Esophagus muscularis mucosa (tissue), 4 donors: ENCODE results near the gene SPTY2D1. TPM values are rescaled to one million over a fixed set of nuclear protein-coding genes. Genes with fewer than 3 reads are reported as not detected.
"Not testable (repeated sequence)": the region's sequence is repeated elsewhere in the genome, so short reads cannot be mapped to it uniquely, and the experiment has no call there.

ENCODE experiments used
- DNase-seq: peaks from one replicate; pipeline ENCODE4 v3.0.0-alpha.2; 2017; ENCODE audit errors: extremely low spot score
- H3K27ac ChIP-seq, 4 donors: fragments of 200-600 bp; sonication (generic); replicated peaks in 1 of 4; 1 replicate in 3 of 4; 2 replicates in 1 of 4; pipeline ENCODE4 v1.5.1; 2016 to 2019; ENCODE audit warnings: mild to moderate bottlenecking in 1 of 4
- H3K27me3 ChIP-seq, 4 donors: fragments of 200-600 bp; sonication (generic); one replicate each; pipeline versions ENCODE4 v1.5.1 to v1.6.0; 2016 to 2019
- H3K36me3 ChIP-seq, 4 donors: fragments of 200-600 bp; sonication (generic); one replicate each; pipeline ENCODE4 v1.5.1; 2016 to 2019
- H3K4me1 ChIP-seq, 4 donors: fragments of 200-600 bp; sonication (generic); one replicate each; pipeline ENCODE4 v1.5.1; 2016 to 2019
- H3K4me3 ChIP-seq, 4 donors: fragments of 200-600 bp; sonication (generic); 1 replicate in 2 of 4; 2 replicates in 2 of 4; pipeline ENCODE4 v1.5.1; 2016 to 2019; ENCODE audit warnings: mild to moderate bottlenecking in 4 of 4, moderate library complexity in 1 of 4
- H3K9me3 ChIP-seq, 4 donors: fragments of 200-600 bp; sonication (generic); 1 replicate in 3 of 4; 2 replicates in 1 of 4; pipeline ENCODE4 v1.5.1; 2016 to 2019
- EP300 ChIP-seq: sonication (generic); formaldehyde crosslinking; IDR thresholded peaks from one replicate; pipeline ENCODE4 v1.6.1; 2017; ENCODE audit warnings: antibody characterized with exemption
- POLR2A ChIP-seq: fragments of 450-650 bp; IDR thresholded peaks from one replicate; pipeline ENCODE4 v1.6.1; 2017; ENCODE audit warnings: antibody characterized with exemption, moderate library complexity, mild to moderate bottlenecking, low read depth
- POLR2AphosphoS5 ChIP-seq, 2 donors: sonication (generic); formaldehyde crosslinking; IDR thresholded peaks; one replicate each; pipeline ENCODE4 v1.6.1; 2017; ENCODE audit warnings: antibody characterized with exemption in 2 of 2
- WGBS: methylation state at CpG from one replicate; pipeline ENCODE4 v1.1.5; 2018; 5-methylcytosine and 5-hydroxymethylcytosine counted together
- intact Hi-C: fragments of 100-400 bp; cut with DNase I; formaldehyde crosslinking; loops from one replicate; pipeline ENCODE4 v1.15.1; 2023
- total RNA-seq, 4 donors: library from RNA; depleted of rRNA; stranded (reverse); fragments of >200 nt; gene quantifications; one replicate each; pipeline versions ENCODE4 v1.1.0 to v1.2.1, GENCODE V29; 2016
- TF ChIP-seq, protein P1 (sequence below), 3 experiments: fragments of 200-600 bp in 2 of 3; fragments of 450-650 bp in 1 of 3; sonication (generic) in 2 of 3; IDR thresholded peaks; one replicate each; pipeline ENCODE4 v1.5.1; 2017 to 2019; ENCODE audit warnings: antibody characterized with exemption in 3 of 3, mild to moderate bottlenecking in 2 of 3, moderate library complexity in 1 of 3

The SPTY2D1 gene
- total RNA-seq, 4 donors from 2014 or later = 9.6 to 32.1 (median 18.1) TPM

- Histone ChIP-seq H3K4me3 (no peak overlapping the region), H3K4me1 (no peaks in the 10 kb centered on the region), H3K9me3 (no peaks in the 10 kb centered on the region), H3K27ac (no peak overlapping the region), H3K27me3 (no peaks in the 10 kb centered on the region), H3K36me3 (no peaks in the 10 kb centered on the region)
- 74% methylated on average over 19 of the region's 19 CpGs for WGBS
- DNase-seq = no peak
- intact Hi-C loops = no loop called here
- no peak for TF ChIP-seq POLR2A
- TF ChIP-seq POLR2AphosphoS5 (IDR thresholded peaks at IDR 0.05) = no peak
- TF ChIP-seq, protein P1, sequence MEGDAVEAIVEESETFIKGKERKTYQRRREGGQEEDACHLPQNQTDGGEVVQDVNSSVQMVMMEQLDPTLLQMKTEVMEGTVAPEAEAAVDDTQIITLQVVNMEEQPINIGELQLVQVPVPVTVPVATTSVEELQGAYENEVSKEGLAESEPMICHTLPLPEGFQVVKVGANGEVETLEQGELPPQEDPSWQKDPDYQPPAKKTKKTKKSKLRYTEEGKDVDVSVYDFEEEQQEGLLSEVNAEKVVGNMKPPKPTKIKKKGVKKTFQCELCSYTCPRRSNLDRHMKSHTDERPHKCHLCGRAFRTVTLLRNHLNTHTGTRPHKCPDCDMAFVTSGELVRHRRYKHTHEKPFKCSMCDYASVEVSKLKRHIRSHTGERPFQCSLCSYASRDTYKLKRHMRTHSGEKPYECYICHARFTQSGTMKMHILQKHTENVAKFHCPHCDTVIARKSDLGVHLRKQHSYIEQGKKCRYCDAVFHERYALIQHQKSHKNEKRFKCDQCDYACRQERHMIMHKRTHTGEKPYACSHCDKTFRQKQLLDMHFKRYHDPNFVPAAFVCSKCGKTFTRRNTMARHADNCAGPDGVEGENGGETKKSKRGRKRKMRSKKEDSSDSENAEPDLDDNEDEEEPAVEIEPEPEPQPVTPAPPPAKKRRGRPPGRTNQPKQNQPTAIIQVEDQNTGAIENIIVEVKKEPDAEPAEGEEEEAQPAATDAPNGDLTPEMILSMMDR (IDR thresholded peaks at IDR 0.05) = peak; percentile 41 to 59 (median 50)
- no peak for TF ChIP-seq EP300
These were observed 16.9 kb upstream of the SPTY2D1 start for GRCh38 chr11:18650859-18651557.

DNA sequence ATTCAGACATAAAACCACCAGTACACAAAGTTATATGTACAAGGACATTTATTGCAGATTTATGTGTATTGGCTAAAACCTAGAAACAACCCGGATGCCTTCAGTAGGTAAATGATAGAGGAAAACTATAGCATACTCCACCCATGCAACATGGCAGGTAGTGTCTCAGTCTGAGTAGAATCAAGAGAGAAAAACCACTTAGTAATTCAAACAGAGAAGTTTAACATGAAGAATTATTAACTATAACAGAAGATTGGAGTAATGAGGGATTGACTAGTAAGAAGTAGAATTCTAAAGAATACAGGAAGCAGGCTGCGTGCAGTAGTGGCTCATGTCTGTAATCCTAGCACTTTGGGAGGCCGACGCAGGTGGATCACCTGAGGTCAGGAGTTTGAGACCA, 16.2 kb upstream of the SPTY2D1 start:
- Histone ChIP-seq H3K4me3 (no peak overlapping the region), H3K27me3 (no peaks in the 10 kb centered on the region), H3K27ac (no peak overlapping the region), H3K9me3 (no peaks in the 10 kb centered on the region), H3K4me1 (no peaks in the 10 kb centered on the region), H3K36me3 (no peaks in the 10 kb centered on the region)
- no peak for TF ChIP-seq POLR2AphosphoS5 (IDR thresholded peaks at IDR 0.05)
- no peak for TF ChIP-seq EP300
- WGBS = 94% methylated on average over 4 of the region's 4 CpGs
- no peak for DNase-seq
- intact Hi-C loops = no loop called here

DNA sequence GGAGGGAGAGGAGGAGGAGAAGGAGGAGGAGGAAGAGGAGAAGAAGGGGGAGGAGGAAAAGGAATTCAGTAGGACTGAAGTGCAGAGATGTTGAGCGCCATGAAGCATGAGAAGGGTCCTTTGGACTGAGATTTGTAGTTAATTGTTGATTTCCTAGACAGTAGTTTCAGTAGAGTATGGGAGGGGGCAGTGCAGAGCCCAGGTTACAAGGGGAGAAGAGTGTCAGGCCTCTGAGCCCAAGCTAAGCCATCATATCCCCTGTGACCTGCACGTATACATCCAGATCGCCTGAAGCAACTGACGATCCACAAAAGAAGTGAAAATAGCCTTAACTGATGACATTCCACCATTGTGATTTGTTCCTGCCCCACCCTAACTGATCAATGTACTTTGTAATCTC, 8.9 kb upstream of the SPTY2D1 start:
- H3K27ac ChIP-seq, H3K4me3 ChIP-seq, H3K27me3 ChIP-seq, H3K9me3 ChIP-seq, H3K36me3 ChIP-seq, H3K4me1 ChIP-seq, intact Hi-C loops, DNase-seq: not testable (repeated sequence)
- 75% methylated on average over 4 of the region's 4 CpGs for WGBS

DNA sequence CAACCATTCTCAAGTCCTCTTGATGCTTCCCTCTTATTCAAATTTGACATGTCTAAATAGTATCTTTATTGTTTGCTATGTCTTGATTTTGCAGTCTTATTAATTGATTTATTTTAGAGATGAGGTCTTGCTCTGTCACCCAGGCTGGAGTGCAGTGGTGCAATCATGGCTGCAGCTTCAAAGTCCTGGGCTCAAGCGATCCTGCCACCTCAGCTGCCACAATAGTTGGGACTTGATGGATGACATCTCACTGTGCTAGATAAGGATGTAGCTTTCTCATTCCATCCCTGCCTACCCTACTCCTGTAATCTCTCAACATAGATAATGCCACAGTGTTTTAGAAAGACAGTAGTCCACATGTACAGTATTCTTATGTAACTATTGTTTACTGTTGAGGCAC, 7.5 kb upstream of the SPTY2D1 start:
- intact Hi-C loops = no loop called here
- Histone ChIP-seq H3K9me3 (no peaks in the 10 kb centered on the region), H3K27ac (no peak overlapping the region), H3K4me1 (no peaks in the 10 kb centered on the region), H3K4me3 (no peak overlapping the region), H3K36me3 (no peaks in the 10 kb centered on the region), H3K27me3 (no peaks in the 10 kb centered on the region)
- TF ChIP-seq, protein P1 (IDR thresholded peaks at IDR 0.05) = no peak
- TF ChIP-seq POLR2A = no peak
- no peak for TF ChIP-seq EP300
- no peak for TF ChIP-seq POLR2AphosphoS5 (IDR thresholded peaks at IDR 0.05)
- DNase-seq = no peak
- WGBS = 5% methylated on average over 1 of the region's 1 CpG

- no peak for DNase-seq
- H3K4me1 ChIP-seq = peaks cover 10 to 51% (median 43%) of the 10 kb centered on the region in 4 donors
- H3K4me3 ChIP-seq = peak overlapping the region; percentile 76 to 91 (median 84)
- WGBS = 10% methylated on average over 26 of the region's 31 CpGs
- H3K27ac ChIP-seq = peak overlapping the region; percentile 90 to 95 (median 93)
- H3K36me3 ChIP-seq = no peaks in the 10 kb centered on the region
- no peaks in the 10 kb centered on the region for H3K9me3 ChIP-seq
- intact Hi-C loops = loop anchor here (5.0 to 10.0 kb wide), 2 partner anchors 99 to 311 kb away; partner anchors contain the start of genes GTF2H1 and HPS5
- no peak for TF ChIP-seq POLR2AphosphoS5 (IDR thresholded peaks at IDR 0.05)
- TF ChIP-seq, protein P1 (IDR thresholded peaks at IDR 0.05) = no peak
- TF ChIP-seq EP300 = no peak
- no peak for TF ChIP-seq POLR2A
- H3K27me3 ChIP-seq = no peaks in the 10 kb centered on the region
These were observed 644 bp downstream of the SPTY2D1 start for GRCh38 chr11:18633256-18634139.
